Measurements from ENCODE around the gene MBD4.

Gene MBD4

GRCh38 chr3:129421236-129421883 lies 18.4 kb downstream of the MBD4 start:
- Histone ChIP-seq H3K4me2 (no peak overlapping the region), H3K36me3 (ENCODE audit: insufficient read depth) (no peaks in the 10 kb centered on the region), H3K79me2 (ENCODE audit: insufficient read depth, low read depth) (no peaks in the 10 kb centered on the region), H3K27me3 (ENCODE audit: insufficient read depth, low read depth) (no peaks in the 10 kb centered on the region), H3K4me1 (ENCODE audit: low read depth, poor library complexity, severe bottlenecking) (peaks cover 9% of the 10 kb centered on the region), H3K4me3 (IDR thresholded peaks at IDR 0.05; ENCODE audit: insufficient read depth, low read depth, low read length) (no peak overlapping the region), H4K20me1 (ENCODE audit: insufficient read depth) (no peaks in the 10 kb centered on the region), H3K27ac (no peak overlapping the region), H3K9ac (no peak overlapping the region), H2AFZ (ENCODE audit: low read depth) (no peak overlapping the region)
- TF ChIP-seq CTCF (conservative IDR thresholded peaks at IDR 0.05; ENCODE audit: low read depth, low read length): no peak

GRCh38 chr3:129419476-129419875 lies 20.3 kb downstream of the MBD4 start:
- no peaks in the 10 kb centered on the region for H3K79me2 ChIP-seq (ENCODE audit: insufficient read depth, low read depth)
- peaks cover 6% of the 10 kb centered on the region for H3K4me1 ChIP-seq (ENCODE audit: low read depth, poor library complexity, severe bottlenecking)
- no peak overlapping the region for H3K4me3 ChIP-seq (IDR thresholded peaks at IDR 0.05; ENCODE audit: insufficient read depth, low read depth, low read length)
- H3K27me3 ChIP-seq (ENCODE audit: insufficient read depth, low read depth): no peaks in the 10 kb centered on the region
- TF ChIP-seq CTCF (conservative IDR thresholded peaks at IDR 0.05; ENCODE audit: low read depth, low read length): no peak
- H3K9ac ChIP-seq: no peak overlapping the region
- H3K4me2 ChIP-seq: no peak overlapping the region
- no peak overlapping the region for H2AFZ ChIP-seq (ENCODE audit: low read depth)
- H4K20me1 ChIP-seq (ENCODE audit: insufficient read depth): no peaks in the 10 kb centered on the region
- no peaks in the 10 kb centered on the region for H3K36me3 ChIP-seq (ENCODE audit: insufficient read depth)
- no peak overlapping the region for H3K27ac ChIP-seq

- H3K4me2 ChIP-seq: no peak overlapping the region
- peaks cover 4% of the 10 kb centered on the region for H3K4me1 ChIP-seq (ENCODE audit: low read depth, poor library complexity, severe bottlenecking)
- no peaks in the 10 kb centered on the region for H4K20me1 ChIP-seq (ENCODE audit: insufficient read depth)
- H3K36me3 ChIP-seq (ENCODE audit: insufficient read depth): no peaks in the 10 kb centered on the region
- TF ChIP-seq CTCF (conservative IDR thresholded peaks at IDR 0.05; ENCODE audit: low read depth, low read length): no peak
- H3K9ac ChIP-seq: no peak overlapping the region
- no peak overlapping the region for H3K4me3 ChIP-seq (IDR thresholded peaks at IDR 0.05; ENCODE audit: insufficient read depth, low read depth, low read length)
- H3K27me3 ChIP-seq (ENCODE audit: insufficient read depth, low read depth): no peaks in the 10 kb centered on the region
- no peak overlapping the region for H2AFZ ChIP-seq (ENCODE audit: low read depth)
- H3K27ac ChIP-seq: no peak overlapping the region
- H3K79me2 ChIP-seq (ENCODE audit: insufficient read depth, low read depth): no peaks in the 10 kb centered on the region
These were observed 21.4 kb downstream of the MBD4 start for GRCh38 chr3:129418041-129418973.

GRCh38 chr3:129417326-129417725 lies 22.4 kb downstream of the MBD4 start:
- H3K36me3 ChIP-seq (ENCODE audit: insufficient read depth): no peaks in the 10 kb centered on the region
- peaks cover 8% of the 10 kb centered on the region for H3K4me1 ChIP-seq (ENCODE audit: low read depth, poor library complexity, severe bottlenecking)
- no peak for TF ChIP-seq CTCF (conservative IDR thresholded peaks at IDR 0.05; ENCODE audit: low read depth, low read length)
- H3K4me2 ChIP-seq: no peak overlapping the region
- H3K79me2 ChIP-seq (ENCODE audit: insufficient read depth, low read depth): no peaks in the 10 kb centered on the region
- H3K27ac ChIP-seq: no peak overlapping the region
- H3K9ac ChIP-seq: no peak overlapping the region
- no peak overlapping the region for H2AFZ ChIP-seq (ENCODE audit: low read depth)
- no peaks in the 10 kb centered on the region for H4K20me1 ChIP-seq (ENCODE audit: insufficient read depth)
- no peaks in the 10 kb centered on the region for H3K27me3 ChIP-seq (ENCODE audit: insufficient read depth, low read depth)
- no peak overlapping the region for H3K4me3 ChIP-seq (IDR thresholded peaks at IDR 0.05; ENCODE audit: insufficient read depth, low read depth, low read length)

Data from KMS-11 (cell line).